H1 (cell line): Measurements from ENCODE around the gene VPS13C.

Experiments
- BRCA1 ChIP-seq: IDR thresholded peaks from 2 replicates; pipeline ENCODE4 v1.6.1; 2012; ENCODE audit warnings: low read depth, low read length, improper control_type of control experiment
- CEBPB ChIP-seq: IDR thresholded peaks from 2 replicates; pipeline ENCODE4 v1.6.1; 2012; ENCODE audit warnings: low read depth, low read length
- CTCF ChIP-seq, 3 experiments: IDR thresholded peaks; 1 replicate in 2 of 3; 2 replicates in 1 of 3; pipeline versions ENCODE4 v1.5.1 to v1.6.1; 2011; ENCODE audit warnings: low read length in 3 of 3, mild to moderate bottlenecking in 3 of 3, inconsistent platforms in 2 of 3, low read depth in 1 of 3, moderate library complexity in 1 of 3; ENCODE audit not compliant: insufficient read depth in 1 of 3; ENCODE audit errors: control extremely low read depth in 1 of 3
- EP300 ChIP-seq, 2 experiments: IDR thresholded peaks; 1 replicate in 1 of 2; 2 replicates in 1 of 2; pipeline ENCODE4 v1.6.1; 2011 to 2012; ENCODE audit warnings: low read depth in 2 of 2, low read length in 2 of 2, mild to moderate bottlenecking in 2 of 2, borderline replicate concordance in 1 of 2, inconsistent platforms in 1 of 2, moderate library complexity in 1 of 2
- EZH2 ChIP-seq: fragments of 200-600 bp; sonication (generic); IDR thresholded peaks from 2 replicates; pipeline ENCODE4 v1.7.1; 2012; ENCODE audit warnings: low read depth, mild to moderate bottlenecking, moderate library complexity, low read length, inconsistent platforms; ENCODE audit not compliant: severe bottlenecking
- JUN ChIP-seq: IDR thresholded peaks from 2 replicates; pipeline ENCODE4 v1.6.1; 2011; ENCODE audit warnings: low read depth, mild to moderate bottlenecking, improper control_type of control experiment, low read length
- NRF1 ChIP-seq: IDR thresholded peaks from 2 replicates; pipeline ENCODE4 v1.6.1; 2011; ENCODE audit warnings: mild to moderate bottlenecking, low read depth, low read length, improper control_type of control experiment
- POLR2A ChIP-seq, 2 experiments: IDR thresholded peaks; 1 replicate in 1 of 2; 2 replicates in 1 of 2; pipeline ENCODE4 v1.6.1; 2011; ENCODE audit warnings: low read depth in 2 of 2, low read length in 2 of 2, mild to moderate bottlenecking in 2 of 2; ENCODE audit errors: control extremely low read depth in 1 of 2
- POLR2AphosphoS5 ChIP-seq: IDR thresholded peaks from 2 replicates; pipeline ENCODE4 v1.6.1; 2011; ENCODE audit warnings: low read depth, low read length
- RFX5 ChIP-seq: IDR thresholded peaks from 2 replicates; pipeline ENCODE4 v1.6.1; 2011; ENCODE audit warnings: low read depth, low read length, improper control_type of control experiment, borderline replicate concordance
- RXRA ChIP-seq: IDR thresholded peaks from 2 replicates; pipeline ENCODE4 v1.6.1; 2011; ENCODE audit warnings: low read depth, mild to moderate bottlenecking, low read length, moderate library complexity; ENCODE audit not compliant: insufficient read depth
- SIN3A ChIP-seq, 2 experiments: IDR thresholded peaks in 1 of 2; conservative IDR thresholded peaks in 1 of 2; 2 replicates each; pipeline ENCODE4 v1.6.1; 2011 to 2012; ENCODE audit warnings: low read length in 2 of 2, improper control_type of control experiment in 1 of 2, low read depth in 1 of 2, mild to moderate bottlenecking in 1 of 2
- TCF12 ChIP-seq: IDR thresholded peaks from 2 replicates; pipeline ENCODE4 v1.6.1; 2011; ENCODE audit warnings: low read depth, mild to moderate bottlenecking, low read length

GRCh38 chr15:62093809-62094208 lies 33.6 kb upstream of the VPS13C start:
- TF ChIP-seq JUN (no peak), CEBPB (no peak), CTCF (IDR thresholded peaks at IDR 0.05; ENCODE audit: control extremely low read depth in 1 of 3, insufficient read depth in 1 of 3, low read depth in 1 of 3, low read length in 3 of 3) (no peak), RFX5 (no peak), POLR2A (IDR thresholded peaks at IDR 0.05; ENCODE audit: control extremely low read depth in 1 of 2, low read depth in 2 of 2, low read length in 2 of 2) (no peak), EZH2 (no peak), SIN3A (conservative IDR thresholded peaks at IDR 0.05 in 1 of 2, IDR thresholded peaks at IDR 0.05 in 1 of 2; ENCODE audit: low read depth in 1 of 2, low read length in 2 of 2) (no peak), EP300 (IDR thresholded peaks at IDR 0.05; ENCODE audit: borderline replicate concordance in 1 of 2, low read depth in 2 of 2, low read length in 2 of 2) (no peak), BRCA1 (no peak), RXRA (no peak), POLR2AphosphoS5 (no peak), TCF12 (no peak), NRF1 (no peak)
